HG03565 (cell line): Measurements from ENCODE around the gene NEK7.
"Not testable (repeated sequence)": the region's sequence is repeated elsewhere in the genome, so short reads cannot be mapped to it uniquely, and the experiment has no call there.

ENCODE experiments used
- ATAC-seq: cut with Tn5 transposase; IDR thresholded peaks from one replicate; pipeline ENCODE4 v1.9.1; 2021; ENCODE audit warnings: mild to moderate bottlenecking, moderate library complexity; ENCODE audit not compliant: unreplicated experiment

The NEK7 gene

DNA sequence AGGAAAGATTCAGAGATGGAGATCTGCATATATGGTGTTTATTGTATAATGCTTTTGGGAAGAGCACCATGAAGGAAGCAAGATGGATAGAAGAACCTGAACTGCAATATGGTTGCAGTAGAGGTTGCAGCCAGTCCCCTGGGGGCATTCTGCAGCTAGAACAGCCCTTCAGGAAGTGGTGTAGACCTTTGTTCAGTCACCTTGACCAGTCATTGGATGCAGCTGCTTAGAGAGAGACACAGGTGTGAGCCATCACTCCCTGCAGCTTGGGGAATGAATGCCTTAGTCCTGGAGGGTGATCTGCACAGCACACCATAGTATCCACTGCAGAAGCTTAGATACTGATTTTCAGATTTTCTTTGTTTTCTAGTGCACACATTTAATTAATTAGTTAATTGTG is 42.3 kb downstream of the NEK7 start:
- peak; percentile 69 for ATAC-seq

DNA sequence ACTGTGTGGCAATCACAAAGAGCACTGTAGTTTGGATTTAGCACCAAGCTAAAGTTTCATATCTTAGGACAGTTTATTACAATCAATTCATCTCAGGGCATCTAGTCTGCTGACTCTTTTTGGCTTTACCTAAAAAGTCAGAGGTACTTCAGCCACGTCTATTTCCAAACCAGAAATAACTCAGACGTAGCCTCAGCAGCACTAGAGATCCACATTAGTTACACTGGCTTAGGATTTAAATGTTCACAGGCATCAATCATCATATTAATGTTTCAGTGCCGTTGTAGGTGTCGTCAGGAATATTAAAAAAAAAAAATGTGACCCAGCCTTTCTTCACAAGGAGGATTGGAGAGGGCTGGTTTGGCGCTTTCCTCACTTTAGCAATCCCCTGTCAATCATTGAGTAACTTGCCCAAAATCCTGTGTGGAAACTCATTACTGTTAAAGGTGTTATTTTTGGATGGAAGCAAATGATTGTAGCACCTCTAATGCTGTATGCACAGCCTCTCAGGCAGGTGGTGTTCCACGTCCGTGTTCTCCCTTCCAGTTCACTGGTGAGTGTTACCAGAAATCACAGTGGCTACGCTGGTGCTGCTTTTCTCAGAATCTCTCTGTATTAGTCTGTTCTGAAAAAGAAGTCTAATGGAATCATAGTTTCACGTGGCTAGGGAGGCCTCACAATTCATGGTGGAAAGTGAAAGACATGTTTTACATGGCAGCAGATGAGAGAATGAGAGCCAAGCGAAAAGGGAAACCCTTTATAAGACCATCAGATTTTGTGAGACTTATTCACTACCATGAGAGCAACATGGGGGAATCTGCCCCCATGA is 45.4 kb downstream of the NEK7 start:
- peak; percentile 75 for ATAC-seq

DNA sequence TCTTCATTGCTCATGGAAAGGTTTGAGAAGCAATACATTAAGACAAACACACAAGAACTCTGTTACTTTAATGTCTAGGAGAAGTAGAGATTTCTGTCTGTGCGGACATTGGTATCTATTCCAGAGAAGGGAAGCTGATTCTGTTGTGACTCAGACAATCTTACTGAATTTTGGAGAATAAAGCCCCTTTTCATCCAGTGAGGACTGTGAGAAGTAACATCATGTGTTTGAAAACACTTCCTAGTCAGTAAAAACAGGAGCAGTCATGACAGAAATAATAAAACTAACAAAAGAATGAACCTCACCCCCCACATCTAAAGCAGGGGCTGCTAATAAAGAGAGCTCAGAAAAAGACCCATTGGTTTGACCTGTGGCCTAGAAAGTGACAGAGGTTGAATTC is 46.6 kb downstream of the NEK7 start:
- no peak for ATAC-seq

DNA sequence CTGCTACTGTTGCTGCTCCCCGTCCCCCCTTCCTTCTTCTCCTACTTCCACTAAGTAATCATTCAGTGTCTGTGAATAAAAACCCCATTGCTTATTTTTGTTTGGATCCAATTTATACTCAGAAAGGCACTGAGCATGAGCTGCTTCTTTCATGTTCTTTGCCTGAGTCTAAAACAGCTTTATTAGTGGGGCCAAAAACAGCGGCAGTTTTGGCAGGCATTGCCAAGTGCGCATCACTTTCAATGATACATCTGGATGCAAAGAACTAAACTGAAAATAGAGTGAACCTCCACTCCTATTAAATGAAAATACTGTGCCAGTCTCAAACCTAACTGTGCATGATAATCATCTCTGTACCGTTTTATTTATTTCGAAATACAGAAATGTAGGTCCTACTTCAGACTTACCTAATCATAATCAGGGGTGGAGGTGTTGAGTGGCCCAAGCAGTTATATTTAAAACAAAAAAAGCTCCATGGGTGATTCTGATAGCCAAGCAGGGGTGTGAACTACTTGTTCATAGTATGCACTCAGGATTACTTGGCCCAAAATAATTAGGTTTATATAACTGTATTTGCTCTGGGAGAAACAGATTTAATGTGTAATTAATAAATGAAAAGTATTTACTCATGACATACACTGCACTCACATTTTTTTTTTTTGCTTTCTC is 48.4 kb downstream of the NEK7 start:
- ATAC-seq, result no peak

DNA sequence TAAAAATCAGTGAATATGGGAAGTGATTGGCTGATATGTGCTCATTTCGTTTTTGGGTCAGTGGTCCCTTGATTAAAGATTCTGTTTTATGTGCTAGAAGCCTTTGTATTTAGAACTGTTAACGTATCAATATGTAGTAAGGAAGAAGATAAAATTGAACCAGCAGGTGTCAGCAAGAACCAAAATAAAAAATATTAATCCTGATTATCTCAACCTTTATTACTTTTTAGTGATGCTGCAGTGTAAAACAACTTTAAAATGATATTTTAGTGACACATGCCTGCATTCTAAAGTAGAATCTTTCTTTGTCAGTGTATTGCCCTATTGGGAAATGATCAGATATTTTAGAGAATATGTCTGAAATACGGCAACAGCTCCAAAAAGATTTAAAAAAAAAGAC is 49.5 kb downstream of the NEK7 start:
- ATAC-seq, result no peak

DNA sequence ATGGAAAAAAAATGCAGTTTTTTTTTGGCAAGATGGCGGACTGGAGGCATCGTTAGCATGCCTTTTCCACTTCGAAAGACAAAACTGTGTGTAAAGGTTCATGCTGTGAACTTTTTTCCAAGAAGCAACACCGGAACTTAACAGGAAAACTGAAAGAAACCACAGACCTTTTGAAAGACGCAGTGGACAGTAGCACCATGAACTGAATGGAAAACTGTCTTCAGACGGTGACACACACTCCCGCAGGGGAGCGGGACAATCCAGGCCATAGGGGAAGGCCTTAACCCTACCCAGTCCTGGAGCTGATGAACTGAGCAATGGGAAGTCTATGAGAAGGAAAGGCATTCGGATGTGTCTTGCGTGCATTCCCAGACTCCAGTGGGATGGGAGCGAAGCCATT is 54.9 kb downstream of the NEK7 start:
- ATAC-seq, result no peak

DNA sequence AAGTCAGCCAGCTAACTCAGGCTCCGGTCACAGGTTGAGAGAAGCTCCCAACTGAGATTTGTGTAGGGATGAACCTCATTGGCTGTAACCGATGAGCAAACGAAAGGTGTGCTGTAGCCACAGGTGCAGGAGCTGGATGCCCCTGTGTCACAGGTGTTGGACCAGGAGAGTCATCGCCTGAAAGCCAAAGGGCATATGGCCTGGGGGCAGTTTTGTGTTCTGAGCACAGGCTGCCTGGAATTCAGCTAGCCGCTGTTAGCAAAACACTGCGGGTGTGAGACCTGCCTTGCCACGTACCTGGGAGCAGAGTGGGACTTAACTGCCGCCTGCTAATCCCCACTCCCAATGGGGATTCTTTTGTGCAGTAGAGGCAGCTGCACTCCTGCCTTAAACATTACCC is 55.3 kb downstream of the NEK7 start:
- ATAC-seq, result no peak

DNA sequence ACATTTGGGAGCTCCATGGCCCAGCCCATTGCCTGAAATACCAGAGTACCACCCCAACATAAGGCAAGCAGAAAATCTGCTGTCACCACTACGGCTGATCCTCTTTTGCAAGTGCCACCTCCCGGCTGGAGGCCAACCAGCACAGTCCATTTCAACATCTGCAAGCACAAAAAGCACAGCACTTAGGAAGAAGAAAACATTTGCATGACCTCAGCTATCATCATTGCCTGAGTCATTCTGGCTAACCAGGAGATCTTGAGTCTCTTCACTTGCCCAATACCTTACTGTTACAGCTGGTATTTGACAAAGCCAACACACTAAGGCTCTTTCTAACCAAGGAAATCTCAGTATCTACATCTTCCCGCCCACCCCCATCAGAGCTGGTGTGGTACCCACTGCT is 55.9 kb downstream of the NEK7 start:
- ATAC-seq, result no peak

DNA sequence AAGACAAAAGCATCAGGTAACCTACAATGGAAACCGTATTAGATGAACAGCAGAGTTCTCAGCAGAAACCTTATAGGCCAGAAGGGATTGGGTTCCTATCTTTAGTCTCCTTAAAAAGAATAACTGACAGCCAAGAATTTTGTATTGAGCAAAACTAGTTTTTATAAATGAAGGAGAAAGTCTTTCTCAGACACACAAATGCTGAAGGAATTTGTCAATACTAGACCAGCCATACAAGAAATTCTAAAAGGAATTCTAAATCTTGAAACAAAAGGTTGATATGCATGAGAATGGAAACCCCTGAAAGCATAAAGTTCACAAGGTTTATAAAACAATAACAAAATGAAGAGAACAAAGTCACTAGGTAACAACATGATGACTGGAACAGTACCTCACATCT is 58.1 kb downstream of the NEK7 start:
- ATAC-seq, result no peak

DNA sequence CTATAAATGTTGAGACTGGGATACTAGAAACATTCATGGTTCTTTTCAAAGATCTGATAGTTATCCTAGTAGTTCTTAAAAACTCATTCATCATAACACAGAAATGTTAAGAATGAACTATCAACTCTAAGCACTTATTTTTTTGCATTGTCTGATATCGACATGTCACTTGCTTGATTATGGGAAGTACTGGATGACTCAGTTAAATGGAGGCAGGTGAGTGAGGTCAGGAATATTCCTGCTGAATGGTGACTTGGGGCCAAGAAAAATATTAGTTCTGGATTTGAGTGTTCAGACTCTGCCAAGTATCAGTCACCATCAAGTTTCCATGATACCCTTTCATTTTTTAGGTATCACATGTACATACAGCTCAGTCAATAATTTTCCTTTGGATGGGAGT is 63.6 kb downstream of the NEK7 start:
- no peak for ATAC-seq

DNA sequence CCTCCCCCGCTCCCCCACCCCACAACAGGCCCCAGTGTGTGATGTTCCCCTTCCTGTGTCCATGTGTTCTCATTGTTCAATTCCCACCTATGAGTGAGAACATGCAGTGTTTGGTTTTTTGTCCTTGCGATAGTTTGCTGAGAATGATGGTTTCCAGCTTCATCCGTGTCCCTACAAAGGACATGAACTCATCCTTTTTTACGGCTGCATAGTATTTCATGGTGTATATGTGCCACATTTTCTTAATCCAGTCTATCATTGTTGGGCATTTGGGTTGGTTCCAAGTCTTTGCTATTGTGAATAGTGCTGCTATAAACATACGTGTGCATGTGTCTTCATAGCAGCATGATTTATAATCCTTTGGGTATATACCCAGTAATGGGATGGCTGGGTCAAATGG is 70.2 kb downstream of the NEK7 start:
- ATAC-seq, result not testable (repeated sequence)

DNA sequence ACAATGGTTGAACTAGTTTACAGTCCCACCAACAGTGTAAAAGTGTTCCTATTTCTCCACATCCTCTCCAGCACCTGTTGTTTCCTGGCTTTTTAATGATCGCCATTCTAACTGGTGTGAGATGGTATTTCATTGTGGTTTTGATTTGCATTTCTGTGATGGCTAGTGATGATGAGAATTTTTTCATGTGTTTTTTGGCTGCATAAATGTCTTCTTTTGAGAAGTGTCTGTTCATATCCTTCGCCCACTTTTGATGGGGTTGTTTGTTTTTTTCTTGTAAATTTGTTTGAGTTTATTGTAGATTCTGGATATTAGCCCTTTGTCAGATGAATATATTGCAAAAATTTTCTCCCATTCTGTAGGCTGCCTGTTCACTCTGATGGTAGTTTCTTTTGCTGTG is 70.7 kb downstream of the NEK7 start:
- not testable (repeated sequence) for ATAC-seq

DNA sequence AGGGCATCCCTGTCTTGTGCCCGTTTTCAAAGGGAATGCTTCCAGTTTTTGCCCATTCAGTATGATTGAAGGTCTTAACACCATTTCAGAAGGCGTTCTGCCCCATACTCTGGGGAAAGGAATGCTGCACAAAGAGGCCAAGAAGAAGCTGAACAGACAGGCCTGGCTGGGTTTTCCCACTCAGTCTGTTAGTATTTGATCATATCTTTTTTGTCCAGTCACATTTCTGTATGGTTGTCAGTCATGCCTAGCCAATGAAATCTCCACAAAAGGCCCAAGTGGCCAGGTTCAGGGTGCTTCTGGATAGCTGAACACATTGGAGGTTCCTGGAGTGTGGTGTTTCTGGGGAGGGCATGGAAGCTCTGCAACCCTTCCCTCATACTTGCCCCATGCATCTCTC is 72.1 kb downstream of the NEK7 start:
- ATAC-seq, result no peak

DNA sequence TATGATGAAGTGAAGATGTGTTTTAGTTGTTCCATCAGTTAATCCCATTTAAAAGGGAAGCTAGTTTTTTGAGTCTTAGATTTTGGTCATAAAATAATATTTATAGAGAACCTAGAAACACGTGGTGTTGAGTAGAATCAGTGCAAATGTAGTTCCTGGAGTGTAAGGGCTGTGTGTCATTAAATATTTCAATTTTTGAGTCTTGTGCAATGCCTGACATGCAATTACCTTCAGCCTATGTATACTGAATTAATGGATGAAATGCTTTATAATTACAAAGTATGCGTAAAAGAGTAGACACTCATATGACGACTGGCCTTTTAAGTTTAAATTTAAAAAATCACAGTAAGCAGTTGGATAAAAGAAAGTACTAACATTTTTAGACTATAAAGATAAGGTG is 75.0 kb downstream of the NEK7 start:
- no peak for ATAC-seq

DNA sequence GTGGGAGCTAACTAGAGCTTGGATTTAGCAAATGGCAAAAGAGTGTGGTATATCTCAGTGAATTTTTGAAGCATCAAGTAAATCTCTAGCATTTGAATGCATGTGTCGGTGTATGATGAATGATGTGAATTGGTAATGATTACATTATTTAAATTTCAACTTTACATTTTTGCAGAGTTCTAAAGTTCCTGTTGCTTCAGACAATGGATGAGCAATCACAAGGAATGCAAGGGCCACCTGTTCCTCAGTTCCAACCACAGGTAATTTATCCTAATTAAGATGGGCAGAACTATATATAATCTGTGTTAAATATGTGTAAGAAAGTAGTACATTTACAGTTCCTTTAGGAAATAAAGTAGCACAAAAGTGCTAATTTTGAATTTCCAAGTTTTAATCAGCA is 75.6 kb downstream of the NEK7 start:
- ATAC-seq, result no peak

DNA sequence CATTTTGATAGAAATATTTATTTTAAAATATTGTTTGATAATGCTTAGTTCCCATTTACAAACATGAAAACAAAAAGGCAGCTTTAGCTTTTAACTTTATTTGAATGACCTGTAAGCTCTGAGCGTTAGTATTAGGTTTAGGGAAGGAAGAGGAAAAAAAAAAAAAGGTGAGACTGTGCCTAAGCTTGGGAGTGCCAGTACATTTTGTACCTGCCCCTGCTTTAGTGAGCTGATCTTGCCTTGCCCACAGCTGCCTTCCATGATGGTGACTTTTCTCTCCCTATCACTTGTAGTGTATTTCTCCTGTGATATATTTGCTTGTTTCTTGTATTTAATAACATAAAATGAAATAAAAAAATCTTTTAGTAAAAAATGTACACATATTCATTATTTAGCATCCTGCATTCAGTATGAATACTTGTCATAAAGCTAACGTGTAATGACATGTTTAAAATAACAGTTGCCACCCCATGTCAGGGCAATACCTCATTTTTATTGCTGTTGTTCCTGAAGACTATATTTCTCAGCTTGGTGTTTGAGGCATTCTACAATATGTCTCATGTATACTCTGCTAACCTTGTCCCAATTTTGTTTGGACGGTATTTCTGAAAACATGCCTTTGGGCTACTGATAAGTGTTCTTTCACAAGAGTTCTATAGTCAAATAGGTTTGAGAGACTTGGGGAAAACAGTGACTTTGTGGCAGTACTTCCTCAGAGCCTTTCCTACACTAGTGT is 76.3 kb downstream of the NEK7 start:
- ATAC-seq, result no peak

DNA sequence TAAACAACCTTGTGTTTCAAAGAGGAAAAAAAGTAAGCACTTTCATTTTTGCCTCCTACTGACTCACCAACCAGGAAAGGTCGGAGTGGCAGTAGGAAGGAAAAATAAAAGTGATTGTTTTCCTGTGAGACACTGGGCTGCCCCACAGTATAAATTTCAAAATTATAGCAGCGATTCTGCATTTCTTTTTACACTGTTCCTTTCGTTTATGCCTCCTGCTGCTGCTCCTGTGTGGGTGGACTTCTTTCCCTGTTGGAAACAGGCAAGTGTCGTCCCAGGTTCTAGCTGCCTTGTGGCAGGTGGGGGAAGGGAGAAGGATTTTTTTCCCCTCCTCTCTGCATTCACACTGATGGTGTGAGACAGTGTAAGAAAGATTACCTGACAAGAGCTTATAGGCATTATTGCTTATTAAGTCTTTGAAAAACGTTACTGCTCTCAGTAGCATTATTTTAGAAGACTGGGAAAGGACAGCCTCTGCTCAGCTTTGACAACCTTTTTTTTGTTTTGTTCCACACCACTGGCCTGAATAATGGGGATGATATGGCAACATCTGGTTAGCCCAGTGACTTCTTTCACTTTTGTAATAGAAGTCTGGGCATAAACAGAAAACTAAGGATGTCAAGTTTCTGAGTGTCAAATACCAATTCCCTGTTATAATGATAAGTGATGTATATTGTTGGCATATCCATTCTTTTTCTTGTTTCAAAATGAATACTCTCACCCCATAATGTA is 77.9 kb downstream of the NEK7 start:
- no peak for ATAC-seq

DNA sequence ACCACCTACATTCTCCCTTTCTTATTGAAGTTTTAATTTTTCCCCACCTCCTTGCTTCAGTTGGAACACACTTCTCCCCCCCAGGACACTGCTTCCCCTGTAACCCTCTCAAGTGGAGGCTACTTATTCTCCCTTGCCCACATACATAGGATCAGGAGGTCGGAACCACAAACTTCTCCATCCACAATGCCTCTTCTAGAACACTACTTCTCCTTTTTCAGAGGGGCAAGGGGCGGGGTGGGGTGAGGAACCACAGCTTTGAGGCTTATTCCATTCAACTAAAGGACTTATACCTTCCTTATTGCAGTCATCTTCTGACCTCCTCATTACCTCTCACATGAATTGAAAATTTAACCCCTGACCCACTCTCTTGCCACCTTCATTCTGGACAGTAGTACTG is 81.3 kb downstream of the NEK7 start:
- no peak for ATAC-seq

DNA sequence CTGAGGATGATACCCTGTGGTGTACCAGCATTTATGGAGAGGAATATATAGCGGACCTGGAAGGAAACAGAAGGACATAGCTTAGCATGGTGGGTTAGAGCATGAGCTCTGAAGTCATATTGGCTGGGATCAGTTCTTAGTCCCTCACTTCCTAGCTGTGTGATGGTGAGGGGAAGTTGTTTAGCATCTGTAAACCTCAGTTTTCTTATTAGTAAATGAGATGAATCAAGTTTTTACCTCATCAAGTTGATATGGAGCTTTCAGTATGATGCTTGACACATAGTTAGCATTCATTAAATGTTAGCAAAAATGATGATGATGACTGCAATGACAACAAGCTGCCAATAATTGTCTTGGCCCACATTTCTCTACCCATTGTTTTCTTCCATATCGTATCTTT is 84.8 kb downstream of the NEK7 start:
- ATAC-seq, result no peak

DNA sequence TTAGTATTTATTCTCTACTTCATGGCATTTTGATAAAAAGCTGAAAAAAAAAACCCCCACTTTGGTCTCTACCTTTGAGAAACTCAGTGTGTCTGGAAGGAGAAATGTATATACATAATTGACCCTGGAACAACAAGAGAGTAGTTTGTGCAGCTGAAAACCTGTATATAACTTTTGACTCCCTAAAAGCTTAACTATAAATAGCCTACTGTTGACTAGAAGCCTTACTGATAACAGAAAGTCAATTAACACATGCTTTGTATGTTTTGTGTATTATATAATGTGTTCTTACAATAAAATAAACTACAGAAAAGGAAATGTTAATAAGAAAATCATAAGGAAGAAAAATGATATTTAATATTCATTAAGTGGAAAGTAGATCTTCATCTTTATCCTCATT is 88.0 kb downstream of the NEK7 start:
- no peak for ATAC-seq

DNA sequence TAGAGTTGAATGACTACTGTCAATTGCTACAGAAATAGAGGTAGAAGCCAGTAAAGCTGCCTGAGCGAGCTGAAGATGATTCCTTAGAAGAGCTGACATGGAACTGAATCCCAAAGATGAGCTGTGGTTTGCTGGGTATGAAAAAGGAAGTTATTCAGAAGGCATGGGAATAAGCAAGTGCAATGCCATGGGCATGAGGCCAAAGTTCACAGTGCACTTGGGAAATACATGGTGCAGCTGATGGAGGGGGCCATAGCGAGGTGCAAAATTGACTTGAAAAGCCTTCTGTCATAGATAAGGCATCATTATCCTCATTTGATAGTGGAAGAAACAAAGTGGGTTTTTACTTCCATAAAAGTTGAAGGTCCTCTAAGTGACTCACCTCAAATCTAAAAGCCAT is 88.6 kb downstream of the NEK7 start:
- ATAC-seq, result no peak
